ENCODE results near the gene THSD4.

The THSD4 gene

DNA sequence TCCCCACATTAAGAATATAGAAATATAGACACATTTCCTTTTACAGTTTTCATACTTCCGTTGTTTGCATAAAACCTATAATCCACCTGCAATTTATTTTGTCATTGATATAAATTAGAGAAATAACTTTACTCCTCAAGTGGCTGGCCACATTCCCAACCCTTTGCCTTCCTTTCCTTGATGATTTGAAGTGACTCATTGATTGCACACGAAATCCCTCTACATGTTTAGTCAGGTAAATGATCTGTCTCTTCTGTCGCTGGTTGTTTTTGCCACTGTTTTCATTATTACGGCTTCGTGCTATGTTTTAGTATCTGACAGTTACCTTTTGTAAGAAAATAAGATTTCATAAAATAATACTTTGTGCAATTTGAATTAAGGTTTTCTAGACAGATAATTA is 422.9 kb downstream of the THSD4 start:
- Histone ChIP-seq H3K36me3 (ENCODE audit: insufficient read depth, low read length) (no peaks in the 10 kb centered on the region), H3K4me1 (ENCODE audit: insufficient read depth, low read length, severe bottlenecking) (no peaks in the 10 kb centered on the region), H3K9me3 (ENCODE audit: low read length) (no peaks in the 10 kb centered on the region), H3K4me2 (ENCODE audit: low read length) (no peak overlapping the region), H3K9ac (ENCODE audit: low read length) (no peak overlapping the region), H3K79me2 (ENCODE audit: insufficient read depth, low read length) (no peaks in the 10 kb centered on the region), H3K9me2 (ENCODE audit: low read depth, low read length) (no peaks in the 10 kb centered on the region), H3K4me3 (ENCODE audit: low read depth, low read length, poor library complexity, severe bottlenecking) (no peak overlapping the region), H3F3A (ENCODE audit: insufficient read depth, low read length) (no peaks in the 10 kb centered on the region), H3K27me3 (ENCODE audit: insufficient read depth, low read length) (no peaks in the 10 kb centered on the region), H3K27ac (ENCODE audit: low read depth, low read length, poor library complexity, severe bottlenecking) (no peak overlapping the region), H2AFZ (ENCODE audit: low read length) (no peak overlapping the region), H4K20me1 (ENCODE audit: insufficient read depth, low read length) (no peaks in the 10 kb centered on the region)
- TF ChIP-seq, protein P1, sequence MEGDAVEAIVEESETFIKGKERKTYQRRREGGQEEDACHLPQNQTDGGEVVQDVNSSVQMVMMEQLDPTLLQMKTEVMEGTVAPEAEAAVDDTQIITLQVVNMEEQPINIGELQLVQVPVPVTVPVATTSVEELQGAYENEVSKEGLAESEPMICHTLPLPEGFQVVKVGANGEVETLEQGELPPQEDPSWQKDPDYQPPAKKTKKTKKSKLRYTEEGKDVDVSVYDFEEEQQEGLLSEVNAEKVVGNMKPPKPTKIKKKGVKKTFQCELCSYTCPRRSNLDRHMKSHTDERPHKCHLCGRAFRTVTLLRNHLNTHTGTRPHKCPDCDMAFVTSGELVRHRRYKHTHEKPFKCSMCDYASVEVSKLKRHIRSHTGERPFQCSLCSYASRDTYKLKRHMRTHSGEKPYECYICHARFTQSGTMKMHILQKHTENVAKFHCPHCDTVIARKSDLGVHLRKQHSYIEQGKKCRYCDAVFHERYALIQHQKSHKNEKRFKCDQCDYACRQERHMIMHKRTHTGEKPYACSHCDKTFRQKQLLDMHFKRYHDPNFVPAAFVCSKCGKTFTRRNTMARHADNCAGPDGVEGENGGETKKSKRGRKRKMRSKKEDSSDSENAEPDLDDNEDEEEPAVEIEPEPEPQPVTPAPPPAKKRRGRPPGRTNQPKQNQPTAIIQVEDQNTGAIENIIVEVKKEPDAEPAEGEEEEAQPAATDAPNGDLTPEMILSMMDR (IDR thresholded peaks at IDR 0.05; ENCODE audit: low read length), result no peak
- TF ChIP-seq EZH2 (IDR thresholded peaks at IDR 0.05; ENCODE audit: borderline replicate concordance, low read length), result no peak

DNA sequence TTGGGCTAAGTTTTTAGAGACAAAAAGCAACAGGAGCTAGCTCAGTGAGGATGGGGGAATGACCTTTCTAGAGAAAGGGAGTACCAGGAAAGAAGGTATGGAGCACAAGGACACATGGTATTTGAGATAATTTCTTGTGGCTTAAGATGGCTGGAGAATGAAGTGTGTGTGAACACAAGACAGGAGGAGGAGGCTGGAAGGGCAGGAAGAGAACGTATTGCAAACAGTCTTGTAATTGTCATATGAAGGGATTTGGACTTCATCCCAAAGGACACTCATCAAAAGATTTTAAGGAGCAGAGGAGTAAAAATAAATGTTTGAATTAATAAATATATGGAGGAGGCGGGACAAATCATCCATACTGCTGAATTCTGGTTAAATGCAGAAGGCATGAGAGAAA is 426.5 kb downstream of the THSD4 start:
- Histone ChIP-seq H3K36me3 (ENCODE audit: insufficient read depth, low read length) (no peaks in the 10 kb centered on the region), H3K9me3 (ENCODE audit: low read length) (no peaks in the 10 kb centered on the region), H4K20me1 (ENCODE audit: insufficient read depth, low read length) (no peaks in the 10 kb centered on the region), H3K9ac (ENCODE audit: low read length) (no peak overlapping the region), H2AFZ (ENCODE audit: low read length) (no peak overlapping the region), H3F3A (ENCODE audit: insufficient read depth, low read length) (no peaks in the 10 kb centered on the region), H3K27ac (ENCODE audit: low read depth, low read length, poor library complexity, severe bottlenecking) (no peak overlapping the region), H3K27me3 (ENCODE audit: insufficient read depth, low read length) (no peaks in the 10 kb centered on the region), H3K4me1 (ENCODE audit: insufficient read depth, low read length, severe bottlenecking) (no peaks in the 10 kb centered on the region), H3K9me2 (ENCODE audit: low read depth, low read length) (no peaks in the 10 kb centered on the region), H3K4me3 (ENCODE audit: low read depth, low read length, poor library complexity, severe bottlenecking) (no peak overlapping the region), H3K79me2 (ENCODE audit: insufficient read depth, low read length) (no peaks in the 10 kb centered on the region), H3K4me2 (ENCODE audit: low read length) (no peak overlapping the region)
- TF ChIP-seq EZH2 (IDR thresholded peaks at IDR 0.05; ENCODE audit: borderline replicate concordance, low read length), result no peak
- TF ChIP-seq, protein P1 (IDR thresholded peaks at IDR 0.05; ENCODE audit: low read length), result no peak

DNA sequence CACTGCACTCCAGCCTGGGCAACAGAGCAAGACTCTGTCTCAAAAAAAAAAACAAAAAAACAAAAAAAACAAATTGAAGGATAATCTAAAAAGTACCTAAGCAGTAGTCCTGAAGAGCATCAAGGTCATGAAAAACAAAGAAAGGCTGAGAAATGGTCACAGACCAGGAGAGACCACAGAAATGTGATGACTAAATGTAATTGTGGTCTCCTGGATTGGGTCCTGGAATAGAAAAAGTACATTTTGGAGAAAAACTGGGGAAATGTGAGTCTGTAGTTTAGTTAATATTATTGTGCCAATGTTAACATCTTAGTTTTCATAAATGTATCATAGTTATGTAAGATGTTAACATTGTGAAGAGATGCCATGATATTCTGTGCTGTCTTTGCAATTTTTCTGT is 427.6 kb downstream of the THSD4 start:
- H3K9me3 ChIP-seq (ENCODE audit: low read length), result no peaks in the 10 kb centered on the region
- H2AFZ ChIP-seq (ENCODE audit: low read length), result no peak overlapping the region
- no peaks in the 10 kb centered on the region for H3K36me3 ChIP-seq (ENCODE audit: insufficient read depth, low read length)
- H3K4me1 ChIP-seq (ENCODE audit: insufficient read depth, low read length, severe bottlenecking), result no peaks in the 10 kb centered on the region
- no peaks in the 10 kb centered on the region for H4K20me1 ChIP-seq (ENCODE audit: insufficient read depth, low read length)
- TF ChIP-seq, protein P1 (IDR thresholded peaks at IDR 0.05; ENCODE audit: low read length), result no peak
- TF ChIP-seq EZH2 (IDR thresholded peaks at IDR 0.05; ENCODE audit: borderline replicate concordance, low read length), result no peak
- H3K27me3 ChIP-seq (ENCODE audit: insufficient read depth, low read length), result no peaks in the 10 kb centered on the region
- no peak overlapping the region for H3K4me2 ChIP-seq (ENCODE audit: low read length)
- no peaks in the 10 kb centered on the region for H3F3A ChIP-seq (ENCODE audit: insufficient read depth, low read length)
- no peak overlapping the region for H3K27ac ChIP-seq (ENCODE audit: low read depth, low read length, poor library complexity, severe bottlenecking)
- no peak overlapping the region for H3K9ac ChIP-seq (ENCODE audit: low read length)
- H3K4me3 ChIP-seq (ENCODE audit: low read depth, low read length, poor library complexity, severe bottlenecking), result no peak overlapping the region
- H3K9me2 ChIP-seq (ENCODE audit: low read depth, low read length), result no peaks in the 10 kb centered on the region
- H3K79me2 ChIP-seq (ENCODE audit: insufficient read depth, low read length), result no peaks in the 10 kb centered on the region
